Pulmonary artery endothelial cell (primary cell): ENCODE measurements around the gene BOK. TPM values are rescaled to one million over a fixed set of nuclear protein-coding genes. Genes with fewer than 3 reads are reported as not detected.
"Not testable (repeated sequence)": the region's sequence is repeated elsewhere in the genome, so short reads cannot be mapped to it uniquely, and the experiment has no call there.

Source experiments
- DNase-seq: peaks from one replicate; pipeline ENCODE4 v3.0.0-alpha.2; 2011; ENCODE audit warnings: low read depth, low spot score
- total RNA-seq: library from RNA; depleted of rRNA; stranded (reverse); fragments of >200 nt; gene quantifications from 2 replicates; pipeline ENCODE4 v1.2.3, GENCODE V29; 2014

BOK gene
- 39.4 and 57.5 TPM in 2 replicates for total RNA-seq

GRCh38 chr2:241558532-241559322 lies at the start of gene BOK:
TSS of gene BOK (plus strand) at chr2:241558745. CDS start at chr2:241559484, 739 bp downstream.
- DNase-seq, result peak; percentile 59

GRCh38 chr2:241509155-241509784 lies 49.3 kb upstream of the BOK start:
- DNase-seq, result no peak

GRCh38 chr2:241511091-241511741 lies 47.3 kb upstream of the BOK start:
- DNase-seq, result no peak

GRCh38 chr2:241514553-241514952 lies 44.0 kb upstream of the BOK start:
- no peak for DNase-seq

- DNase-seq, result no peak
Measured at GRCh38 chr2:241514986-241515737, 43.4 kb upstream of the BOK start.

- DNase-seq, result no peak
Measured at GRCh38 chr2:241516520-241516965, 42.0 kb upstream of the BOK start.

- DNase-seq, result no peak
Measured at GRCh38 chr2:241517297-241517696, 41.2 kb upstream of the BOK start.

GRCh38 chr2:241519669-241520068 lies 38.9 kb upstream of the BOK start:
- DNase-seq, result no peak

- no peak for DNase-seq
Measured at GRCh38 chr2:241522477-241522876, 36.1 kb upstream of the BOK start.

GRCh38 chr2:241525818-241526780 lies 32.4 kb upstream of the BOK start:
- DNase-seq, result not testable (repeated sequence)

GRCh38 chr2:241530571-241530970 lies 28.0 kb upstream of the BOK start:
- no peak for DNase-seq

GRCh38 chr2:241531161-241531722 lies 27.3 kb upstream of the BOK start:
- no peak for DNase-seq

- DNase-seq, result no peak
Measured at GRCh38 chr2:241532168-241532567, 26.4 kb upstream of the BOK start.

GRCh38 chr2:241532733-241533601 lies 25.6 kb upstream of the BOK start:
- no peak for DNase-seq

- no peak for DNase-seq
Measured at GRCh38 chr2:241534293-241534692, 24.3 kb upstream of the BOK start.

- no peak for DNase-seq
Measured at GRCh38 chr2:241534701-241535375, 23.7 kb upstream of the BOK start.

- DNase-seq, result no peak
Measured at GRCh38 chr2:241535871-241536655, 22.5 kb upstream of the BOK start.
